ENCODE data around the gene PBX1.

GRCh38 chr1:164628772-164629171 lies 69.8 kb downstream of the PBX1 start:
- TF ChIP-seq CTCF (conservative IDR thresholded peaks at IDR 0.05; ENCODE audit: low read depth in 2 of 2): no peak
- no peak for TF ChIP-seq EZH2 (IDR thresholded peaks at IDR 0.05; ENCODE audit: low read depth, unreplicated experiment)
- no peak for TF ChIP-seq EZH2phosphoT487 (IDR thresholded peaks at IDR 0.05; ENCODE audit: unreplicated experiment)
- no peak for TF ChIP-seq ZNF114 (CRISPR knock-in tag; IDR thresholded peaks at IDR 0.05)
- no peak for TF ChIP-seq CREB1 (CRISPR knock-in tag; IDR thresholded peaks at IDR 0.05; ENCODE audit: low read depth)

Data from GM23338 (cell line).